Measurements from ENCODE around the gene SERF2.

SERF2 gene

DNA sequence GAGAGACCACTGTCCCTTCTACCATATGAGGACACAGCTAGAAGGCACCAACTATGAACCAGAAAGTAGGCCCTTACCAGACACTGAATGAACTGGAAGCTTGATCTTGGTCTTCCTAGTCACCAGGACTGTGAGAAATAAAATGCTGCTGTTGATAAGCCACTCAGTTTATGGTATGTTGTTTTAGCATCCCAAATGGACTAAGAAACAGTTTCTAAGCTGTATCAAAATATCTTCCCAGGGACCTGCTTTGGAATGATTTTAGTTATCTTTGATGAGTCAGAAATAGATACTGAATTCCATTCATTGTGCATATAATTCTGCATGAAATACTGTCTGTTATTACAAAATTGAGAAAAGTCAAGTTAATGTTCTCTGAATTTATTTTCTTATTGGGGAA lies 53.3 kb downstream of the SERF2 start:
- TF ChIP-seq TAF1 (IDR thresholded peaks at IDR 0.05; ENCODE audit: borderline replicate concordance, insufficient read depth, low read length) (no peak), POLR2AphosphoS5 (IDR thresholded peaks at IDR 0.05; ENCODE audit: low read depth, low read length) (no peak), FOXP2 (optimal IDR thresholded peaks at IDR 0.05; ENCODE audit: borderline replicate concordance, extremely low read depth, extremely low read length, insufficient read depth) (no peak), SIN3A (IDR thresholded peaks at IDR 0.05; ENCODE audit: borderline replicate concordance, insufficient read depth, low read length) (no peak)
- TF ChIP-seq, protein P1, sequence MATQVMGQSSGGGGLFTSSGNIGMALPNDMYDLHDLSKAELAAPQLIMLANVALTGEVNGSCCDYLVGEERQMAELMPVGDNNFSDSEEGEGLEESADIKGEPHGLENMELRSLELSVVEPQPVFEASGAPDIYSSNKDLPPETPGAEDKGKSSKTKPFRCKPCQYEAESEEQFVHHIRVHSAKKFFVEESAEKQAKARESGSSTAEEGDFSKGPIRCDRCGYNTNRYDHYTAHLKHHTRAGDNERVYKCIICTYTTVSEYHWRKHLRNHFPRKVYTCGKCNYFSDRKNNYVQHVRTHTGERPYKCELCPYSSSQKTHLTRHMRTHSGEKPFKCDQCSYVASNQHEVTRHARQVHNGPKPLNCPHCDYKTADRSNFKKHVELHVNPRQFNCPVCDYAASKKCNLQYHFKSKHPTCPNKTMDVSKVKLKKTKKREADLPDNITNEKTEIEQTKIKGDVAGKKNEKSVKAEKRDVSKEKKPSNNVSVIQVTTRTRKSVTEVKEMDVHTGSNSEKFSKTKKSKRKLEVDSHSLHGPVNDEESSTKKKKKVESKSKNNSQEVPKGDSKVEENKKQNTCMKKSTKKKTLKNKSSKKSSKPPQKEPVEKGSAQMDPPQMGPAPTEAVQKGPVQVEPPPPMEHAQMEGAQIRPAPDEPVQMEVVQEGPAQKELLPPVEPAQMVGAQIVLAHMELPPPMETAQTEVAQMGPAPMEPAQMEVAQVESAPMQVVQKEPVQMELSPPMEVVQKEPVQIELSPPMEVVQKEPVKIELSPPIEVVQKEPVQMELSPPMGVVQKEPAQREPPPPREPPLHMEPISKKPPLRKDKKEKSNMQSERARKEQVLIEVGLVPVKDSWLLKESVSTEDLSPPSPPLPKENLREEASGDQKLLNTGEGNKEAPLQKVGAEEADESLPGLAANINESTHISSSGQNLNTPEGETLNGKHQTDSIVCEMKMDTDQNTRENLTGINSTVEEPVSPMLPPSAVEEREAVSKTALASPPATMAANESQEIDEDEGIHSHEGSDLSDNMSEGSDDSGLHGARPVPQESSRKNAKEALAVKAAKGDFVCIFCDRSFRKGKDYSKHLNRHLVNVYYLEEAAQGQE (IDR thresholded peaks at IDR 0.05; ENCODE audit: insufficient read depth in 1 of 2, low read depth in 2 of 2, low read length in 2 of 2): no peak
